GM12878 (cell line): ENCODE measurements around the gene PCK2. TPM values are rescaled to one million over a fixed set of nuclear protein-coding genes. Genes with fewer than 3 reads are reported as not detected.
A peak's percentile ranks its signal among the peaks of the same experiment; 100 is the strongest.

Source experiments
- ATAC-seq: fragments of 200-7000 bp; cut with Tn5 transposase; 3 replicates; pipeline ENCODE4 v1.9.1; 2020; ENCODE audit warnings: mild to moderate bottlenecking, moderate library complexity
- BruUV-seq: library from RNA; stranded (reverse); fragments of 400-500 nt; replicated peaks from 2 replicates; lab custom pipeline; 2021; lab: Mats Ljungman, UMichigan
- CTCF ChIA-PET: fragments of 300-600 bp; sonication (Branson Sonifier 250); formaldehyde crosslinking; extraction: SDS; loops from one replicate; lab custom pipeline; 2021; ENCODE audit warnings: inconsistent platforms; lab: Yijun Ruan, JAX
- POLR2A ChIA-PET: fragments of 350-600 bp; formaldehyde crosslinking; extraction: SDS; loops from one replicate; lab custom pipeline; 2021; ENCODE audit warnings: inconsistent platforms; lab: Charles Lee
- RAD21 ChIA-PET: fragments of 300-600 bp; sonication (Branson Sonifier 250); formaldehyde crosslinking; loops from one replicate; lab custom pipeline; 2023; ENCODE audit warnings: antibody characterized with exemption; ENCODE audit not compliant: unreplicated experiment; lab: Charles Lee
- SMC1A ChIA-PET: fragments of 300-600 bp; sonication (Branson Sonifier 250); formaldehyde crosslinking; loops from one replicate; lab custom pipeline; 2023; ENCODE audit not compliant: unreplicated experiment, uncharacterized antibody; lab: Charles Lee
- DNase-seq: peaks from one replicate; pipeline ENCODE4 v3.0.0-alpha.2; 2011; ENCODE audit warnings: low read depth, low spot score
- FAIRE-seq: peaks from 3 replicates; lab custom pipeline; 2011; peaks lifted over from hg19 to GRCh38; lab: Jason Lieb, UNC
- H2AFZ ChIP-seq: 2 replicates; pipeline ENCODE4 v1.6.0; 2011; ENCODE audit warnings: low read depth, low read length, control low read depth; ENCODE audit not compliant: control insufficient read depth
- H3K27ac ChIP-seq: 2 replicates; pipeline ENCODE4 v1.5.1; 2011; ENCODE audit warnings: control low read depth; ENCODE audit not compliant: control insufficient read depth, insufficient read depth
- H3K27me3 ChIP-seq, 2 experiments: replicated peaks in 1 of 2; 2 replicates each; pipeline versions ENCODE4 v1.6.0 to v1.6.1; 2011; ENCODE audit warnings: low read length in 1 of 2; ENCODE audit not compliant: control insufficient read depth in 2 of 2, insufficient read depth in 2 of 2
- H3K36me3 ChIP-seq, 2 experiments: 2 replicates each; pipeline ENCODE4 v1.5.1; 2011; ENCODE audit warnings: low read length in 1 of 2; ENCODE audit not compliant: control insufficient read depth in 2 of 2, insufficient read depth in 2 of 2
- H3K4me1 ChIP-seq: 2 replicates; pipeline ENCODE4 v1.6.1; 2011; ENCODE audit warnings: mild to moderate bottlenecking, low read length, moderate library complexity, mixed read lengths; ENCODE audit not compliant: control insufficient read depth, insufficient read depth
- H3K4me2 ChIP-seq: 2 replicates; pipeline ENCODE4 v1.6.0; 2011; ENCODE audit warnings: control low read depth; ENCODE audit not compliant: control insufficient read depth, insufficient read depth
- H3K4me3 ChIP-seq: fragments of 200-600 bp; sonication (generic); 2 replicates; pipeline ENCODE4 v1.5.1; 2016
- H3K79me2 ChIP-seq: 2 replicates; pipeline ENCODE4 v1.6.0; 2011; ENCODE audit warnings: low read length; ENCODE audit not compliant: control insufficient read depth, insufficient read depth
- H3K9ac ChIP-seq: 2 replicates; pipeline ENCODE4 v1.8.0; 2011; ENCODE audit warnings: low read length, control low read depth, mixed read lengths; ENCODE audit not compliant: control insufficient read depth, insufficient read depth
- H3K9me3 ChIP-seq: replicated peaks from 3 replicates; pipeline ENCODE4 v1.5.1; 2011; ENCODE audit warnings: mild to moderate bottlenecking, low read length; ENCODE audit not compliant: control insufficient read depth, insufficient read depth
- H4K20me1 ChIP-seq: 2 replicates; pipeline ENCODE4 v1.6.0; 2011; ENCODE audit not compliant: control insufficient read depth, insufficient read depth
- CBX5 ChIP-seq: sonication (generic); IDR thresholded peaks from 2 replicates; pipeline ENCODE4 v1.6.1; 2016; ENCODE audit warnings: low read depth, moderate library complexity, mild to moderate bottlenecking, inconsistent platforms
- CHD1 ChIP-seq: IDR thresholded peaks from 2 replicates; pipeline ENCODE4 v1.6.1; 2012; ENCODE audit warnings: low read depth, low read length, improper control_type of control experiment
- E2F4 ChIP-seq: IDR thresholded peaks from 2 replicates; pipeline ENCODE4 v1.6.1; 2012; ENCODE audit warnings: low read depth, low read length, improper control_type of control experiment
- E4F1 ChIP-seq: fragments of 450-650 bp; IDR thresholded peaks from 2 replicates; pipeline ENCODE4 v1.6.1; 2018; ENCODE audit warnings: borderline replicate concordance, mild to moderate bottlenecking; ENCODE audit not compliant: partially characterized antibody
- EED ChIP-seq: sonication (generic); IDR thresholded peaks from 2 replicates; pipeline ENCODE4 v1.6.1; 2016; ENCODE audit warnings: antibody characterized with exemption, low read depth
- IKZF1 ChIP-seq: fragments of 450-650 bp; conservative IDR thresholded peaks from 2 replicates; pipeline ENCODE4 v1.6.1; 2017; ENCODE audit warnings: antibody characterized with exemption, mild to moderate bottlenecking
- IKZF2 ChIP-seq, 2 experiments: fragments of 450-650 bp; IDR thresholded peaks; 2 replicates each; pipeline ENCODE4 v1.6.1; 2017; ENCODE audit warnings: mild to moderate bottlenecking in 2 of 2, moderate library complexity in 2 of 2
- IRF4 ChIP-seq: IDR thresholded peaks from 2 replicates; pipeline ENCODE4 v1.6.1; 2011; ENCODE audit warnings: low read depth, low read length
- KLF5 ChIP-seq: fragments of 450-650 bp; IDR thresholded peaks from 2 replicates; pipeline ENCODE4 v1.6.1; 2014; ENCODE audit warnings: mild to moderate bottlenecking; ENCODE audit not compliant: partially characterized antibody
- MLLT1 ChIP-seq: fragments of 450-650 bp; IDR thresholded peaks from 2 replicates; pipeline ENCODE4 v1.6.1; 2016; ENCODE audit warnings: mild to moderate bottlenecking
- MTA3 ChIP-seq: IDR thresholded peaks from 2 replicates; pipeline ENCODE4 v1.6.1; 2012; ENCODE audit warnings: low read length, inconsistent platforms, borderline replicate concordance
- MXI1 ChIP-seq: fragments of 150-350 bp; IDR thresholded peaks from 2 replicates; pipeline ENCODE4 v1.6.1; 2011; ENCODE audit warnings: low read depth, mild to moderate bottlenecking, inconsistent platforms, low read length, improper control_type of control experiment
- NFYB ChIP-seq: IDR thresholded peaks from 2 replicates; pipeline ENCODE4 v1.6.1; 2011; ENCODE audit warnings: low read depth, mild to moderate bottlenecking, low read length, improper control_type of control experiment, moderate library complexity; ENCODE audit not compliant: insufficient read depth
- NR2C2 ChIP-seq: IDR thresholded peaks from 2 replicates; pipeline ENCODE4 v1.6.1; 2011; ENCODE audit warnings: borderline replicate concordance, low read depth; ENCODE audit not compliant: control insufficient read depth, insufficient read length
- RCOR1 ChIP-seq: conservative IDR thresholded peaks from 2 replicates; pipeline ENCODE4 v1.6.1; 2012; ENCODE audit warnings: low read depth, low read length, improper control_type of control experiment
- RFX5 ChIP-seq: IDR thresholded peaks from 2 replicates; pipeline ENCODE4 v1.6.1; 2011; ENCODE audit warnings: low read depth, low read length, improper control_type of control experiment
- RUNX3 ChIP-seq: IDR thresholded peaks from 2 replicates; pipeline ENCODE4 v1.6.1; 2012; ENCODE audit warnings: low read length, inconsistent platforms
- SMAD1 ChIP-seq: fragments of 450-650 bp; IDR thresholded peaks from 2 replicates; pipeline ENCODE4 v1.6.1; 2018; ENCODE audit warnings: mild to moderate bottlenecking, low read depth; ENCODE audit not compliant: partially characterized antibody
- SMAD5 ChIP-seq: IDR thresholded peaks from 2 replicates; pipeline ENCODE4 v1.6.1; 2016; ENCODE audit warnings: antibody characterized with exemption, low read depth
- SP1 ChIP-seq: IDR thresholded peaks from one replicate; pipeline ENCODE4 v1.6.1; 2011; ENCODE audit warnings: low read depth, low read length
- SREBF1 ChIP-seq: IDR thresholded peaks from 2 replicates; pipeline ENCODE4 v1.6.1; 2012; ENCODE audit warnings: mild to moderate bottlenecking, low read length
- WGBS: methylation state at CpG from one replicate; pipeline ENCODE4 v1.1.6; 2016; ENCODE audit warnings: low lambda C conversion rate; ENCODE audit not compliant: insufficient replicate concordance, insufficient coverage; ENCODE audit errors: missing lambda C conversion rate; 5-methylcytosine and 5-hydroxymethylcytosine counted together
- in situ Hi-C: fragments of 300-500 bp; cut with MboI; formaldehyde crosslinking; loops from 9 replicates; pipeline ENCODE4 v1.14.3; 2018; ENCODE audit warnings: mixed read lengths
- intact Hi-C: fragments of 100-400 bp; cut with micrococcal nuclease; formaldehyde crosslinking; loops from one replicate; pipeline ENCODE4 v1.14.2; 2022; ENCODE audit not compliant: unreplicated experiment
- polyA plus RNA-seq, 11 experiments: library from polyadenylated mRNA; depleted of rRNA in 4 of 11; unstranded in 6 of 11; stranded (reverse) in 5 of 11; fragments of >200 nt; fragmentation: Nextera tagmentation in 4 of 11; fragmentation: Illumina TruSeq in 1 of 11; extraction: Ambion mirVana in 4 of 11; extraction: Trizol in 1 of 11; gene quantifications; 1 replicate in 1 of 11; 2 replicates in 10 of 11; pipeline versions ENCODE4 v1.2.1 to v1.2.3, GENCODE V29; 2011 to 2016; ENCODE audit warnings: inconsistent platforms in 2 of 11, missing spikeins in 2 of 11, low read depth in 1 of 11
- total RNA-seq, 4 experiments: library from RNA; depleted of rRNA in 3 of 4; stranded (reverse); fragments of >200 nt in 3 of 4; fragmentation: Illumina TruSeq in 1 of 4; extraction: Trizol in 1 of 4; gene quantifications; 2 replicates each; pipeline versions ENCODE4 v1.2.1 to v1.2.3, GENCODE V29; 2013 to 2021

Gene PCK2
- total and polyA plus RNA-seq, 10 of the 15 experiments (the other 5 are each of a cell fraction or from before 2014, with no cell fraction given): 6.6 to 110 (median 44.6) TPM

GRCh38 chr14:24135584-24135833, 41.4 kb downstream of the PCK2 start:
- no peaks in the 10 kb centered on the region for H3K27me3 ChIP-seq
- H3K27ac ChIP-seq: peak overlapping the region; percentile 68; the same call in 1 of the 2 replicates
- POLR2A ChIA-PET: interaction anchor here (0.8 to 11.6 kb wide), 15 partner anchors 9 to 135 kb away, joined by 3 to 276 read pairs (median 6); partner anchors contain the start of genes DCAF11, IPO4, IRF9 and NRL
- H3K79me2 ChIP-seq: peaks cover 46% of the 10 kb centered on the region
- H3K4me1 ChIP-seq: peaks cover 40% of the 10 kb centered on the region
- no peaks in the 10 kb centered on the region for H3K9me3 ChIP-seq
- CTCF ChIA-PET: interaction anchor here (1.0 to 4.9 kb wide), 7 partner anchors 11 to 171 kb away, joined by 3 to 39 read pairs (median 5); partner anchors contain the start of genes DCAF11, IRF9, NRL and PSME2
- DNase-seq (no peak), FAIRE-seq (no peak), ATAC-seq (no peak)
- H3K4me3 ChIP-seq: peak overlapping the region; percentile 66
- peak overlapping the region; percentile 82 for H3K4me2 ChIP-seq
- SMC1A ChIA-PET: interaction anchor here (1.5 to 7.7 kb wide), 6 partner anchors 10 to 107 kb away, joined by 5 to 70 read pairs (median 20); partner anchors contain the start of genes DCAF11, IRF9, NRL and PSME2
- H4K20me1 ChIP-seq: no peaks in the 10 kb centered on the region
- RAD21 ChIA-PET: interaction anchor here (1.0 to 6.8 kb wide), 13 partner anchors 8 to 110 kb away, joined by 3 to 69 read pairs (median 8); partner anchors contain the start of genes DCAF11, IRF9, MDP1 and NRL
- H3K9ac ChIP-seq: peak overlapping the region; percentile 71
- no TSS peak for BruUV-seq
- 1% methylated on average over 9 of the region's 9 CpGs for WGBS
- in situ Hi-C loops: no loop called here
- peaks cover 8 to 12% of the 10 kb centered on the region in 2 experiments; a peak in 3 of 4 replicates for H3K36me3 ChIP-seq
- H2AFZ ChIP-seq: peak overlapping the region; percentile 83
- intact Hi-C loops: no loop called here
- TF ChIP-seq SMAD5 (0 out of 2 replicates have a peak, but pooled peaks have one; percentile 0), NFYB (no peak), IRF4 (no peak), IKZF2 (IDR thresholded peaks at IDR 0.05) (peak; percentile 5 to 41; a peak in 1 of 4 replicates), E4F1 (no peak), SMAD1 (no peak), MLLT1 (0 out of 2 replicates have a peak, but pooled peaks have one; percentile 44), SP1 (no peak), RUNX3 (no peak), CBX5 (no peak), CHD1 (no peak), EED (no peak), IKZF1 (no peak; the same call in 1 of the 2 replicates), E2F4 (no peak), KLF5 (no peak), MXI1 (no peak), RFX5 (no peak), MTA3 (no peak), NR2C2 (no peak), SREBF1 (no peak), RCOR1 (no peak)
